ENCODE results near the gene ZNF684. TPM values are rescaled to one million over a fixed set of nuclear protein-coding genes. Genes with fewer than 3 reads are reported as not detected.

The ZNF684 gene
- total and polyA plus RNA-seq, 2 of the 8 experiments (the other 6 are each of a cell fraction or from before 2014, with no cell fraction given): 2.4 to 9.3 TPM

GRCh38 chr1:40564913-40565312, 33.5 kb downstream of the ZNF684 start (continued):
- no peak for TF ChIP-seq SAP30 (IDR thresholded peaks at IDR 0.05; ENCODE audit: insufficient read depth, insufficient replicate concordance, low read length)
- no peak for TF ChIP-seq MAFK (IDR thresholded peaks at IDR 0.05; ENCODE audit: low read depth, low read length)
- TF ChIP-seq CBX8 (IDR thresholded peaks at IDR 0.05; ENCODE audit: borderline replicate concordance, low read depth, low read length): no peak
- TF ChIP-seq, protein P1, sequence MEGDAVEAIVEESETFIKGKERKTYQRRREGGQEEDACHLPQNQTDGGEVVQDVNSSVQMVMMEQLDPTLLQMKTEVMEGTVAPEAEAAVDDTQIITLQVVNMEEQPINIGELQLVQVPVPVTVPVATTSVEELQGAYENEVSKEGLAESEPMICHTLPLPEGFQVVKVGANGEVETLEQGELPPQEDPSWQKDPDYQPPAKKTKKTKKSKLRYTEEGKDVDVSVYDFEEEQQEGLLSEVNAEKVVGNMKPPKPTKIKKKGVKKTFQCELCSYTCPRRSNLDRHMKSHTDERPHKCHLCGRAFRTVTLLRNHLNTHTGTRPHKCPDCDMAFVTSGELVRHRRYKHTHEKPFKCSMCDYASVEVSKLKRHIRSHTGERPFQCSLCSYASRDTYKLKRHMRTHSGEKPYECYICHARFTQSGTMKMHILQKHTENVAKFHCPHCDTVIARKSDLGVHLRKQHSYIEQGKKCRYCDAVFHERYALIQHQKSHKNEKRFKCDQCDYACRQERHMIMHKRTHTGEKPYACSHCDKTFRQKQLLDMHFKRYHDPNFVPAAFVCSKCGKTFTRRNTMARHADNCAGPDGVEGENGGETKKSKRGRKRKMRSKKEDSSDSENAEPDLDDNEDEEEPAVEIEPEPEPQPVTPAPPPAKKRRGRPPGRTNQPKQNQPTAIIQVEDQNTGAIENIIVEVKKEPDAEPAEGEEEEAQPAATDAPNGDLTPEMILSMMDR (IDR thresholded peaks at IDR 0.05; ENCODE audit: control extremely low read depth in 1 of 3, insufficient read depth in 1 of 3, low read depth in 1 of 3, low read length in 3 of 3): no peak
- TF ChIP-seq E2F6 (IDR thresholded peaks at IDR 0.05): no peak
- no peak for TF ChIP-seq GTF2F1 (IDR thresholded peaks at IDR 0.05; ENCODE audit: borderline replicate concordance, low read depth, low read length)

All from H1 (cell line).